K562 (cell line): ENCODE measurements around the gene FBXW10B. TPM values are rescaled to one million over a fixed set of nuclear protein-coding genes. Genes with fewer than 3 reads are reported as not detected.

ENCODE experiments used
- BCOR ChIP-seq: fragments of 450-650 bp; IDR thresholded peaks from 2 replicates; pipeline ENCODE4 v1.6.1; 2016
- CBX8 ChIP-seq: fragments of 200-600 bp; sonication (generic); IDR thresholded peaks from 2 replicates; pipeline ENCODE4 v1.6.1; 2012; ENCODE audit warnings: borderline replicate concordance, mixed run types, low read depth, mild to moderate bottlenecking, moderate library complexity, mixed read lengths, low read length, control low read depth, inconsistent platforms; ENCODE audit not compliant: poor library complexity, severe bottlenecking; ENCODE audit errors: extremely low read depth
- CEBPG ChIP-seq, 3 experiments: fragments of 200-800 bp in 1 of 3; sonication (Bioruptor generic) in 1 of 3; sonication (generic) in 1 of 3; formaldehyde crosslinking in 1 of 3; IDR thresholded peaks in 2 of 3; conservative IDR thresholded peaks in 1 of 3; 2 replicates each; pipeline versions ENCODE4 v1.6.1 to v1.8.0; 2016 to 2022; ENCODE audit warnings: missing compliant biosample characterization in 2 of 3, missing genetic modification characterization in 2 of 3, mild to moderate bottlenecking in 1 of 3, missing genetic modification reagents in 1 of 3
- CHD4 ChIP-seq: fragments of 200-600 bp; sonication (generic); IDR thresholded peaks from 3 replicates; pipeline ENCODE4 v1.6.1; 2012; ENCODE audit warnings: low read depth, mild to moderate bottlenecking, mixed read lengths, low read length, inconsistent platforms; ENCODE audit not compliant: insufficient read depth, insufficient replicate concordance, poor library complexity, severe bottlenecking
- COPS2 ChIP-seq: fragments of 450-650 bp; conservative IDR thresholded peaks from 2 replicates; pipeline ENCODE4 v1.6.1; 2016; ENCODE audit warnings: mild to moderate bottlenecking, moderate library complexity
- EP300 ChIP-seq: IDR thresholded peaks from 2 replicates; pipeline ENCODE4 v1.6.1; 2012; ENCODE audit warnings: low read length, improper control_type of control experiment
- EP400 ChIP-seq: fragments of 450-650 bp; IDR thresholded peaks from 2 replicates; pipeline ENCODE4 v1.6.1; 2017; ENCODE audit warnings: antibody characterized with exemption, mild to moderate bottlenecking, moderate library complexity
- FUS ChIP-seq: fragments of 200-400 bp; formaldehyde crosslinking; optimal IDR thresholded peaks from 2 replicates; pipeline ENCODE3; 2017; ENCODE audit warnings: low read depth, low read length
- HDAC2 ChIP-seq: fragments of 450-650 bp; IDR thresholded peaks from 2 replicates; pipeline ENCODE4 v1.6.1; 2016; ENCODE audit warnings: mild to moderate bottlenecking
- KDM5B ChIP-seq: fragments of 200-600 bp; sonication (generic); IDR thresholded peaks from 2 replicates; pipeline ENCODE4 v1.6.1; 2012; ENCODE audit warnings: low read depth, mild to moderate bottlenecking, moderate library complexity, low read length, control low read depth, inconsistent platforms; ENCODE audit not compliant: insufficient replicate concordance
- LEF1 ChIP-seq: fragments of 450-650 bp; IDR thresholded peaks from 2 replicates; pipeline ENCODE4 v1.6.1; 2016; ENCODE audit warnings: mild to moderate bottlenecking
- MAFF ChIP-seq: IDR thresholded peaks from 2 replicates; pipeline ENCODE4 v1.6.1; 2012; ENCODE audit warnings: low read length, improper control_type of control experiment
- MTA2 ChIP-seq: fragments of 450-650 bp; IDR thresholded peaks from 2 replicates; pipeline ENCODE4 v1.6.1; 2016; ENCODE audit warnings: low read depth
- NBN ChIP-seq: fragments of 450-650 bp; IDR thresholded peaks from 2 replicates; pipeline ENCODE4 v1.6.1; 2016; ENCODE audit warnings: low read depth, mild to moderate bottlenecking
- NFIC ChIP-seq: fragments of 450-650 bp; IDR thresholded peaks from 2 replicates; pipeline ENCODE4 v1.6.1; 2017; ENCODE audit warnings: mild to moderate bottlenecking, inconsistent platforms
- POLR2A ChIP-seq: fragments of 450-650 bp; conservative IDR thresholded peaks from 2 replicates; pipeline ENCODE4 v1.6.1; 2016
- RUNX1 ChIP-seq: sonication (generic); IDR thresholded peaks from 2 replicates; pipeline ENCODE4 v1.6.1; 2016; ENCODE audit warnings: antibody characterized with exemption, low read depth
- SNRNP70 ChIP-seq: fragments of 200-400 bp; formaldehyde crosslinking; optimal IDR thresholded peaks from 2 replicates; pipeline ENCODE3; 2017; ENCODE audit warnings: low read depth, low read length
- TCF3 ChIP-seq: sonication (generic); formaldehyde crosslinking; IDR thresholded peaks from 2 replicates; pipeline ENCODE4 v1.4.0; 2020; ENCODE audit warnings: mild to moderate bottlenecking, missing genetic modification reagents
- TFE3 ChIP-seq: fragments of 450-650 bp; formaldehyde crosslinking; IDR thresholded peaks from 2 replicates; pipeline ENCODE4 v1.4.0; 2020; ENCODE audit warnings: mild to moderate bottlenecking, mixed read lengths
- XRCC4 ChIP-seq: IDR thresholded peaks from one replicate; pipeline ENCODE4 v1.6.1; 2011; ENCODE audit not compliant: insufficient read depth, insufficient read length; ENCODE audit errors: extremely low read depth
- ZNF212 ChIP-seq: fragments of 450-650 bp; formaldehyde crosslinking; IDR thresholded peaks from 2 replicates; pipeline ENCODE4 v1.4.0; 2020; ENCODE audit warnings: mild to moderate bottlenecking
- ZNF274 ChIP-seq: IDR thresholded peaks from 2 replicates; pipeline ENCODE4 v1.6.1; 2011; ENCODE audit warnings: low read depth, mild to moderate bottlenecking, low read length, moderate library complexity, borderline replicate concordance
- ZNF354B ChIP-seq: fragments of 250-450 bp; sonication (Bioruptor Pico); IDR thresholded peaks from 2 replicates; pipeline ENCODE4 v1.4.0; 2020
- ZNF830 ChIP-seq: fragments of 250-450 bp; sonication (Bioruptor Pico); IDR thresholded peaks from 2 replicates; pipeline ENCODE4 v1.5.0; 2021; ENCODE audit warnings: mild to moderate bottlenecking
- polyA plus RNA-seq, 8 experiments: library from polyadenylated mRNA; depleted of rRNA in 4 of 8; stranded (reverse) in 5 of 8; unstranded in 3 of 8; fragments of >200 nt; fragmentation: Nextera tagmentation in 2 of 8; fragmentation: Illumina TruSeq in 1 of 8; extraction: Ambion mirVana in 2 of 8; extraction: Trizol in 1 of 8; gene quantifications; 2 replicates each; pipeline versions ENCODE4 v1.2.1 to v1.2.3, GENCODE V29; 2011 to 2014; ENCODE audit warnings: inconsistent platforms in 1 of 8, missing spikeins in 1 of 8
- total RNA-seq, 7 experiments: library from RNA; depleted of rRNA in 6 of 7; stranded (reverse); fragments of >200 nt in 6 of 7; fragmentation: Illumina TruSeq in 2 of 7; extraction: Trizol in 2 of 7; gene quantifications; 2 replicates each; pipeline versions ENCODE4 v1.2.1 to v1.2.3, GENCODE V29; 2011 to 2021; ENCODE audit warnings: low replicate concordance in 1 of 7
- TF ChIP-seq, protein P1 (sequence below): fragments of 450-650 bp; IDR thresholded peaks from 2 replicates; pipeline ENCODE4 v1.6.1; 2016; ENCODE audit warnings: mild to moderate bottlenecking
- TF ChIP-seq, protein P2 (sequence below): fragments of 250-450 bp; sonication (Bioruptor Pico); IDR thresholded peaks from 2 replicates; pipeline ENCODE4 v1.5.0; 2021

Gene FBXW10B
- total and polyA plus RNA-seq, 9 of the 15 experiments (the other 6 are each of a cell fraction or from before 2014, with no cell fraction given) = 0.11 to 0.33 (median 0.16) TPM; not detected in 5

- TF ChIP-seq, protein P1, sequence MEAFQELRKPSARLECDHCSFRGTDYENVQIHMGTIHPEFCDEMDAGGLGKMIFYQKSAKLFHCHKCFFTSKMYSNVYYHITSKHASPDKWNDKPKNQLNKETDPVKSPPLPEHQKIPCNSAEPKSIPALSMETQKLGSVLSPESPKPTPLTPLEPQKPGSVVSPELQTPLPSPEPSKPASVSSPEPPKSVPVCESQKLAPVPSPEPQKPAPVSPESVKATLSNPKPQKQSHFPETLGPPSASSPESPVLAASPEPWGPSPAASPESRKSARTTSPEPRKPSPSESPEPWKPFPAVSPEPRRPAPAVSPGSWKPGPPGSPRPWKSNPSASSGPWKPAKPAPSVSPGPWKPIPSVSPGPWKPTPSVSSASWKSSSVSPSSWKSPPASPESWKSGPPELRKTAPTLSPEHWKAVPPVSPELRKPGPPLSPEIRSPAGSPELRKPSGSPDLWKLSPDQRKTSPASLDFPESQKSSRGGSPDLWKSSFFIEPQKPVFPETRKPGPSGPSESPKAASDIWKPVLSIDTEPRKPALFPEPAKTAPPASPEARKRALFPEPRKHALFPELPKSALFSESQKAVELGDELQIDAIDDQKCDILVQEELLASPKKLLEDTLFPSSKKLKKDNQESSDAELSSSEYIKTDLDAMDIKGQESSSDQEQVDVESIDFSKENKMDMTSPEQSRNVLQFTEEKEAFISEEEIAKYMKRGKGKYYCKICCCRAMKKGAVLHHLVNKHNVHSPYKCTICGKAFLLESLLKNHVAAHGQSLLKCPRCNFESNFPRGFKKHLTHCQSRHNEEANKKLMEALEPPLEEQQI = no peak
- TF ChIP-seq ZNF274 = no peak
- TF ChIP-seq EP400 = peak; percentile 57
- TF ChIP-seq RUNX1 = no peak
- TF ChIP-seq CEBPG (CRISPR knock-in tag; IDR thresholded peaks at IDR 0.05) = peak; percentile 82; the same call in 1 of the 2 replicates
- peak in 1 of 2 experiments; percentile 36; a peak in 2 of 4 replicates for TF ChIP-seq CEBPG (tag; conservative IDR thresholded peaks at IDR 0.05 in 1 of 2, IDR thresholded peaks at IDR 0.05 in 1 of 2)
- TF ChIP-seq HDAC2 = peak; percentile 51; the same call in 1 of the 2 replicates
- no peak for TF ChIP-seq LEF1
- TF ChIP-seq MTA2 = no peak
- TF ChIP-seq TFE3 (CRISPR knock-in tag) = no peak
- TF ChIP-seq POLR2A = no peak
- TF ChIP-seq XRCC4 = no peak
- TF ChIP-seq MAFF = no peak
- 0 out of 2 replicates have a peak, but pooled peaks have one; percentile 49 for TF ChIP-seq NBN
- no peak for TF ChIP-seq ZNF830 (CRISPR knock-in tag)
- TF ChIP-seq CHD4 = no peak
- TF ChIP-seq SNRNP70 = no peak
- no peak for TF ChIP-seq CBX8
- TF ChIP-seq NFIC = peak; percentile 97
- TF ChIP-seq TCF3 = peak; percentile 52; the same call in 1 of the 2 replicates
- no peak for TF ChIP-seq ZNF212 (CRISPR knock-in tag)
- TF ChIP-seq KDM5B = no peak
- TF ChIP-seq, protein P2, sequence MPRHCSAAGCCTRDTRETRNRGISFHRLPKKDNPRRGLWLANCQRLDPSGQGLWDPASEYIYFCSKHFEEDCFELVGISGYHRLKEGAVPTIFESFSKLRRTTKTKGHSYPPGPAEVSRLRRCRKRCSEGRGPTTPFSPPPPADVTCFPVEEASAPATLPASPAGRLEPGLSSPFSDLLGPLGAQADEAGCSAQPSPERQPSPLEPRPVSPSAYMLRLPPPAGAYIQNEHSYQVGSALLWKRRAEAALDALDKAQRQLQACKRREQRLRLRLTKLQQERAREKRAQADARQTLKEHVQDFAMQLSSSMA (CRISPR knock-in tag) = no peak
- no peak for TF ChIP-seq FUS
- peak; percentile 41; the same call in 1 of the 2 replicates for TF ChIP-seq EP300
- no peak for TF ChIP-seq COPS2
- TF ChIP-seq ZNF354B (CRISPR knock-in tag) = no peak
- no peak for TF ChIP-seq BCOR
Measured at GRCh38 chr17:15651583-15652110, 32.1 kb upstream of the FBXW10B start (continued).
